Measurements from ENCODE around the gene CRMP1. TPM values are rescaled to one million over a fixed set of nuclear protein-coding genes. Genes with fewer than 3 reads are reported as not detected.

CRMP1 gene
- total RNA-seq, 1 experiment from 2014 or later: not detected

GRCh38 chr4:5816101-5816500, 76.8 kb downstream of the CRMP1 start:
- H3K4me1 ChIP-seq (replicated peaks; ENCODE audit: insufficient read depth): no peaks in the 10 kb centered on the region
- no peaks in the 10 kb centered on the region for H4K20me1 ChIP-seq (ENCODE audit: insufficient read depth)
- H3K79me2 ChIP-seq (ENCODE audit: low read depth): no peaks in the 10 kb centered on the region
- H2AFZ ChIP-seq: no peak overlapping the region
- TF ChIP-seq EZH2 (IDR thresholded peaks at IDR 0.05; ENCODE audit: low read depth) (no peak), CTCF (conservative IDR thresholded peaks at IDR 0.05) (no peak)
- H3K4me2 ChIP-seq: no peak overlapping the region
- no peaks in the 10 kb centered on the region for H3K36me3 ChIP-seq (ENCODE audit: low read depth)
- ChIA-PET CTCF (no interaction called here), POLR2A (ENCODE audit: unreplicated experiment) (no interaction called here)
- H3F3A ChIP-seq (ENCODE audit: insufficient read depth, low read depth): no peaks in the 10 kb centered on the region
- no peaks in the 10 kb centered on the region for H3K27me3 ChIP-seq (ENCODE audit: insufficient read depth, low read depth)
- no peaks in the 10 kb centered on the region for H3K9me2 ChIP-seq (ENCODE audit: insufficient read depth)
- H3K9me3 ChIP-seq (ENCODE audit: insufficient read depth, low read depth): no peaks in the 10 kb centered on the region
- DNase-seq: no peak
- no peak overlapping the region for H3K27ac ChIP-seq
- H3K4me3 ChIP-seq: no peak overlapping the region
- intact Hi-C loops (cut with micrococcal nuclease; ENCODE audit: unreplicated experiment): no loop called here
- no TSS peak for BruUV-seq (replicated peaks)

GRCh38 chr4:5815641-5816040, 77.2 kb downstream of the CRMP1 start:
- no TSS peak for BruUV-seq (replicated peaks)
- no peak overlapping the region for H3K4me3 ChIP-seq
- CTCF ChIA-PET: no interaction called here
- H3K27ac ChIP-seq: no peak overlapping the region
- no peak overlapping the region for H2AFZ ChIP-seq
- H3K9me2 ChIP-seq (ENCODE audit: insufficient read depth): no peaks in the 10 kb centered on the region
- H3K79me2 ChIP-seq (ENCODE audit: low read depth): no peaks in the 10 kb centered on the region
- DNase-seq: no peak
- H4K20me1 ChIP-seq (ENCODE audit: insufficient read depth): no peaks in the 10 kb centered on the region
- H3K4me2 ChIP-seq: no peak overlapping the region
- no peaks in the 10 kb centered on the region for H3K27me3 ChIP-seq (ENCODE audit: insufficient read depth, low read depth)
- no peaks in the 10 kb centered on the region for H3F3A ChIP-seq (ENCODE audit: insufficient read depth, low read depth)
- intact Hi-C loops (cut with micrococcal nuclease; ENCODE audit: unreplicated experiment): no loop called here
- H3K36me3 ChIP-seq (ENCODE audit: low read depth): no peaks in the 10 kb centered on the region
- no peak for TF ChIP-seq EZH2 (IDR thresholded peaks at IDR 0.05; ENCODE audit: low read depth)
- TF ChIP-seq CTCF (conservative IDR thresholded peaks at IDR 0.05): no peak
- H3K9me3 ChIP-seq (ENCODE audit: insufficient read depth, low read depth): no peaks in the 10 kb centered on the region
- POLR2A ChIA-PET (ENCODE audit: unreplicated experiment): no interaction called here
- H3K4me1 ChIP-seq (replicated peaks; ENCODE audit: insufficient read depth): no peaks in the 10 kb centered on the region

- Histone ChIP-seq H3K4me3 (no peak overlapping the region), H3K27me3 (ENCODE audit: insufficient read depth, low read depth) (no peaks in the 10 kb centered on the region), H3K79me2 (ENCODE audit: low read depth) (no peaks in the 10 kb centered on the region), H3F3A (ENCODE audit: insufficient read depth, low read depth) (no peaks in the 10 kb centered on the region), H3K27ac (no peak overlapping the region), H3K4me2 (no peak overlapping the region), H3K36me3 (ENCODE audit: low read depth) (no peaks in the 10 kb centered on the region), H2AFZ (no peak overlapping the region), H3K9me3 (ENCODE audit: insufficient read depth, low read depth) (no peaks in the 10 kb centered on the region), H3K4me1 (replicated peaks; ENCODE audit: insufficient read depth) (no peaks in the 10 kb centered on the region), H3K9me2 (ENCODE audit: insufficient read depth) (no peaks in the 10 kb centered on the region), H4K20me1 (ENCODE audit: insufficient read depth) (no peaks in the 10 kb centered on the region)
- DNase-seq: no peak
- POLR2A ChIA-PET (ENCODE audit: unreplicated experiment): no interaction called here
- CTCF ChIA-PET: no interaction called here
- intact Hi-C loops (cut with micrococcal nuclease; ENCODE audit: unreplicated experiment): loop anchor here (5.0 kb wide), 2 partner anchors 417 to 762 kb away; partner anchors contain the start of gene STK32B
- no peak for TF ChIP-seq EZH2 (IDR thresholded peaks at IDR 0.05; ENCODE audit: low read depth)
- no peak for TF ChIP-seq CTCF (conservative IDR thresholded peaks at IDR 0.05)
- BruUV-seq (replicated peaks): no TSS peak
These were observed 78.5 kb downstream of the CRMP1 start for GRCh38 chr4:5814421-5814820.

All from PC-9 (cell line).